ENCODE results near the gene TM4SF20. TPM values are rescaled to one million over a fixed set of nuclear protein-coding genes. Genes with fewer than 3 reads are reported as not detected.
A peak's percentile ranks its signal among the peaks of the same experiment; 100 is the strongest.

Gene TM4SF20
- total RNA-seq, 4 donors from 2014 or later: not detected

DNA sequence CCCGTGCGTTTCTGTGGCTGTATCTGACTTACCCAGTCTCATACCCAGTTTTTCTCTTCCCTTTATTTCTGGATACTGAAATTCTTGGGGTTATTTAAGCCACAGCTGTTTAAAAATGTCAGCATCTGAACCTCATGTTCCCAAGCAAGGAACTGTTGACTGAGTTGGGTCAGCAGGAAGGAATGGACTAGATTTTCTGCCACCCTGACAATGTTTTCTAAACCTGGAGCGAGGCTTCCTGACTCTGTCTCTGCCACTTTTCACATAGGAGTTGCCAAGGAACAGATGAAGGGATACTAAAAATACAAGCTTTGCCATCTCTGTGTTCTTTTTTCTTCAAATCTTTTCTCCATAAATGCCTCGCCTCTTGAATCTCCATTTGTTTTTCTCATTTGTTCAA lies 37.6 kb upstream of the TM4SF20 start:
- Histone ChIP-seq H3K4me1 (no peaks in the 10 kb centered on the region), H3K36me3 (no peaks in the 10 kb centered on the region), H3K9me3 (no peaks in the 10 kb centered on the region), H3K27ac (peak overlapping the region in 3 of 4 donors; percentile 2 to 54 (median 27)), H3K4me3 (no peak overlapping the region), H3K27me3 (no peaks in the 10 kb centered on the region)
- no peak for TF ChIP-seq CTCF (IDR thresholded peaks at IDR 0.05)
- TF ChIP-seq POLR2AphosphoS5 (IDR thresholded peaks at IDR 0.05): no peak
- TF ChIP-seq EP300 (IDR thresholded peaks at IDR 0.05): no peak
- TF ChIP-seq POLR2A (IDR thresholded peaks at IDR 0.05): no peak
- 78 to 82% methylated on average over 3 to 4 of the region's 4 CpGs for WGBS, 2 donors (ENCODE audit: low coverage in 1 of 2)
- ATAC-seq: no peak

DNA sequence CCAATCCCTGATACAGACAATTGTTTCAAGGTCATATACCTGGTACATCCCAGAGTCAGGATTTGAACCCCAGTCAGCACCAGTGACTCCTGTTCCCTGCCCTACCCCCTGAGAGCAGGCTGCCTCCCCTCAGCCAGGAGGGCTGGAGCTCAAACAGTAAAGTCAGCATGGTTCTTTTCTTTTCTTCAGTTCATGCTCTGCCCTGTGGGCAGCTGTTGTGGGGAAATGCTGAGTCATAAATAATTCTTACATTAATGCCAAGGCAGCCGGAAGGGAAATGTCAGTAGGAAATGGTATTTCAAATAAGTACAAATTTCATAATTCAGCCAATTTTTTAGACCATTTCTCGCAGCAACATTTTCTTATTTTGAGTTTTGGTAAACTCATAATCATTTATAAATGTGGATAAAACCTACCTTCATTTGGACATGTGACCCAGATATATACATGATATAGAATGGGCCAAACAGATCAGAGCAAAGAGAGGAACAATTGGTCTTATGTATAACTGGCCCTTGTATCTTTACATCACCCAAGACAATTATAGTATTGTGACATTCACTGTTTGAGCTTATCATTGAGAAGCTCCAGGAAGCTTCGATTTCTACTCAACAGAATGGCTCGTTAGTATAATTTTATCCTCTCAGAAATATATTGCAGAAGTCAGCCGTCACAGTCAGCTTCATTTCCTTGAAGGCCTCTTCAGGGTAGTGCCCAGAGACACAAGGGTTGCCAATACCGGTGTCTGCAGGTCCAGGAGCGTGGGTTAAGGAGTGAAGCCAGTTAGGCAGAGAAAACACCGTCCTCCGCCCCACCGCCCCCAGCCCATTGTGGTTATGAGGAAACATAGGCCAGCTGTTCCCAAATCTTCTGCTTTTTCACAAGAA lies 36.7 kb upstream of the TM4SF20 start:
- WGBS, 2 donors (ENCODE audit: low coverage in 1 of 2): 43 to 60% methylated on average over 8 to 10 of the region's 10 CpGs
- H3K27ac ChIP-seq: peak overlapping the region in 3 of 4 donors; percentile 39 to 69 (median 54)
- no peaks in the 10 kb centered on the region for H3K9me3 ChIP-seq
- no peaks in the 10 kb centered on the region for H3K36me3 ChIP-seq
- no peak for TF ChIP-seq EP300 (IDR thresholded peaks at IDR 0.05)
- peak; percentile 55 for TF ChIP-seq POLR2AphosphoS5 (IDR thresholded peaks at IDR 0.05)
- no peaks in the 10 kb centered on the region for H3K4me1 ChIP-seq
- no peak overlapping the region for H3K4me3 ChIP-seq
- peak; percentile 73 for ATAC-seq
- no peaks in the 10 kb centered on the region for H3K27me3 ChIP-seq

DNA sequence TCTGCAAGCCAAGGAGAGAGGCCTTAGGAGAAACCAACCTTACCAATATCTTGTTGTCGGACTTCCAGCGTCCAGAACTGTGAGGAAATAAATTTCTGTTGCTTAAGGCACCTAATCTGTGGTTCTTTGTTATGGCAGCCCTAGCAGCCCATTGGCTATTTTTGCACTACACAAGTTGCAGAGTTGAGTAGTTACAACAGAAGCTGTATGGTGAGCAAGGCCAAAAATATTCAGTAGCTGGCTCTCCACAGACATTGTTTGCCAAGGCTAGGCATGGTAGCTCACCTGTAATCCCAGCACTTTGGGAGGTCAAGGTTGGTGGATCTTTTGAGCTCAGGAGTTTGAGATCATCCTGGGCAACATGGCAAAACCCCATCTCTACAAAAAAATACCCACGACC lies 35.7 kb upstream of the TM4SF20 start:
- H3K27ac ChIP-seq: peak overlapping the region in 1 of 4 donors; percentile 6
- H3K9me3 ChIP-seq: no peaks in the 10 kb centered on the region
- no peak for ATAC-seq
- no peaks in the 10 kb centered on the region for H3K27me3 ChIP-seq
- H3K4me3 ChIP-seq: no peak overlapping the region
- no peaks in the 10 kb centered on the region for H3K4me1 ChIP-seq
- no peaks in the 10 kb centered on the region for H3K36me3 ChIP-seq
- TF ChIP-seq POLR2A (IDR thresholded peaks at IDR 0.05) (no peak), CTCF (IDR thresholded peaks at IDR 0.05) (no peak), EP300 (IDR thresholded peaks at IDR 0.05) (no peak), POLR2AphosphoS5 (IDR thresholded peaks at IDR 0.05) (no peak)
- 88 to 94% methylated on average over 3 of the region's 3 CpGs for WGBS, 2 donors (ENCODE audit: low coverage in 1 of 2)

- no peak for ATAC-seq
- TF ChIP-seq POLR2AphosphoS5 (IDR thresholded peaks at IDR 0.05) (no peak), CTCF (IDR thresholded peaks at IDR 0.05) (no peak), EP300 (IDR thresholded peaks at IDR 0.05) (no peak)
- Histone ChIP-seq H3K9me3 (no peaks in the 10 kb centered on the region), H3K36me3 (no peaks in the 10 kb centered on the region), H3K4me3 (no peak overlapping the region), H3K4me1 (no peaks in the 10 kb centered on the region), H3K27me3 (no peaks in the 10 kb centered on the region), H3K27ac (no peak overlapping the region)
- WGBS, 2 donors (ENCODE audit: low coverage in 1 of 2): 74 to 79% methylated on average over 8 of the region's 8 CpGs
Observed at GRCh38 chr2:227413371-227413770, 34.3 kb upstream of the TM4SF20 start.

- Histone ChIP-seq H3K4me1 (no peaks in the 10 kb centered on the region), H3K27ac (no peak overlapping the region), H3K36me3 (no peaks in the 10 kb centered on the region), H3K9me3 (no peaks in the 10 kb centered on the region), H3K4me3 (no peak overlapping the region), H3K27me3 (no peaks in the 10 kb centered on the region)
- TF ChIP-seq POLR2A (IDR thresholded peaks at IDR 0.05) (no peak), EP300 (IDR thresholded peaks at IDR 0.05) (no peak), POLR2AphosphoS5 (IDR thresholded peaks at IDR 0.05) (no peak), CTCF (IDR thresholded peaks at IDR 0.05) (no peak)
- 81 to 95% methylated on average over 3 to 5 of the region's 5 CpGs for WGBS, 2 donors (ENCODE audit: low coverage in 1 of 2)
- no peak for ATAC-seq
Observed at GRCh38 chr2:227412877-227413276, 33.8 kb upstream of the TM4SF20 start.
